GM18951 (cell line): Measurements from ENCODE around the gene SLC12A8.

Experiments used
- POLR2A ChIP-seq: IDR thresholded peaks from 4 replicates; pipeline ENCODE4 v1.6.1; 2011; ENCODE audit warnings: mild to moderate bottlenecking; ENCODE audit not compliant: insufficient read length, insufficient read depth; ENCODE audit errors: extremely low read depth
- in situ Hi-C: fragments of 300-500 bp; cut with MboI; formaldehyde crosslinking; loops from one replicate; pipeline ENCODE4 v1.12.0; 2022; ENCODE audit warnings: low sequenced_read_pairs, mixed read lengths, inconsistent platforms; ENCODE audit not compliant: unreplicated experiment

Gene SLC12A8

GRCh38 chr3:125042725-125043406 is 169.7 kb downstream of the SLC12A8 start:
- in situ Hi-C loops = no loop called here
- no peak for TF ChIP-seq POLR2A

- no peak for TF ChIP-seq POLR2A
- in situ Hi-C loops = no loop called here
Observed at GRCh38 chr3:125039131-125040100, 173.1 kb downstream of the SLC12A8 start.

GRCh38 chr3:125037498-125038150 is 174.9 kb downstream of the SLC12A8 start:
- in situ Hi-C loops = no loop called here
- no peak for TF ChIP-seq POLR2A

- no peak for TF ChIP-seq POLR2A
- in situ Hi-C loops = no loop called here
Observed at GRCh38 chr3:125035217-125035616, 177.3 kb downstream of the SLC12A8 start.

DNA sequence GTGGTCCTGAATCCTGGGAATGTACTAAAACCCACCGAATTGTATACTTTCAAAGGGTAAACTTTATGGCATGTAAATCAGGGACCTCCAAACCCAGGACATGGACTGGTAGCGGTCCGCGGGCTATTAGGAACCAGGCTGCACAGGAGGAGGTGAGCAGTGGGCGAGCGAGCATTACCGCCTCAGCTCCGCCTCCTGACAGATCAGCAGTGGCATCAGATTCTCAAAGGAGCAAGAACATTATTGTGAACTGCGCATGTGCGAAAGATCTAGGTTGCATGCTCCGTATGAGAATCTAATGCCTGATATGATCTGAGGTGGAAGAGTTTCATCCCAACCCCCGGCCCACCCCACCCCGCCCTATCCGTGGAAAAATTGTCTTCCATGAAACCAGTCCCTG is 178.9 kb downstream of the SLC12A8 start:
- TF ChIP-seq POLR2A = no peak
- in situ Hi-C loops = no loop called here

DNA sequence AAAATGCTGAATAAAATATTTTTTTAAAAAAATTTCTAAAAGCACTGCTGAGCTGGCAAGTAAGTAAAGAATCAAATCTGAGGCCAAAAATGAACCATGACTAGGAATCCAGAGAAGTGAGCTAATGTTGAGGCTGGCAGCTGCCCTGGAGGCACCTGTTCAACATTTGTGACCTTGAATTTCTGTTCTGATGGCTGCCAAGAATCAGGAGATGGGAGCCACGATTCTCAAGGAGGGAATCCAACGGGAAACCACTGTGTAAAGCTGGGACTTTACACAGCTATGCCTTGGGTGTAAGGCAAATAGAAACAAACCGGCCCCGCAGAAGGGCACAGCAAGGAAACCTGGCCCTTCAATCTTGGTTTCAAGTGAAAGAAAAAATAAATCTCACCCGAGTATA is 179.4 kb downstream of the SLC12A8 start:
- in situ Hi-C loops = no loop called here
- TF ChIP-seq POLR2A = no peak

DNA sequence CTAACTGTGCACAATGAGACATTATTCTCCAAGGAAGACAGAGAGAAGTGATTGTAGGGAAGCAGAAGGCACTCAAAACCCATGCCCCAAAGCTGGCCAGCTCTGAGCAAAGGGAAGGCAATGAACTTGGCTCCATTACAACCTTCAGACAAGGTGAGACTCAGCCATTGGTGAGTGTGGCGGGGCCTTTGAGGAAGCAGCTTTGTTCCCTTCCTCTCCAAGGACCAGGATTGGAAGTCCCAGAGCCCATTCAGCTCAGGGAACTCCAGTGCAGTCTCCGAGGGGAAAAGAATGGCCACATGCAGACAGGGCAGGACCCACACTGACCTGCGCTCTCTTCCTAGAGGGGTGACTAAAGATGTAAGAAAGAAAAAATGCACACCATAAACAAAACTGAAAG is 179.9 kb downstream of the SLC12A8 start:
- TF ChIP-seq POLR2A = no peak
- in situ Hi-C loops = no loop called here
